ENCODE results near the gene EHD4. TPM values are rescaled to one million over a fixed set of nuclear protein-coding genes. Genes with fewer than 3 reads are reported as not detected.

Gene EHD4

Small RNAs within 50 kb of the gene (small RNA-seq; reads per million reads assigned to genes)
- not detected for gene MIR4310
- not detected for gene RNA5SP393

Data from skeletal muscle satellite cell (primary cell).